ENCODE results near the gene UST. TPM values are rescaled to one million over a fixed set of nuclear protein-coding genes. Genes with fewer than 3 reads are reported as not detected.
A peak's percentile ranks its signal among the peaks of the same experiment; 100 is the strongest.

UST gene
- total and polyA plus RNA-seq, 2 donors (not counting 1 experiment from before 2014, with no cell fraction given): 7.3 to 16.9 TPM

DNA sequence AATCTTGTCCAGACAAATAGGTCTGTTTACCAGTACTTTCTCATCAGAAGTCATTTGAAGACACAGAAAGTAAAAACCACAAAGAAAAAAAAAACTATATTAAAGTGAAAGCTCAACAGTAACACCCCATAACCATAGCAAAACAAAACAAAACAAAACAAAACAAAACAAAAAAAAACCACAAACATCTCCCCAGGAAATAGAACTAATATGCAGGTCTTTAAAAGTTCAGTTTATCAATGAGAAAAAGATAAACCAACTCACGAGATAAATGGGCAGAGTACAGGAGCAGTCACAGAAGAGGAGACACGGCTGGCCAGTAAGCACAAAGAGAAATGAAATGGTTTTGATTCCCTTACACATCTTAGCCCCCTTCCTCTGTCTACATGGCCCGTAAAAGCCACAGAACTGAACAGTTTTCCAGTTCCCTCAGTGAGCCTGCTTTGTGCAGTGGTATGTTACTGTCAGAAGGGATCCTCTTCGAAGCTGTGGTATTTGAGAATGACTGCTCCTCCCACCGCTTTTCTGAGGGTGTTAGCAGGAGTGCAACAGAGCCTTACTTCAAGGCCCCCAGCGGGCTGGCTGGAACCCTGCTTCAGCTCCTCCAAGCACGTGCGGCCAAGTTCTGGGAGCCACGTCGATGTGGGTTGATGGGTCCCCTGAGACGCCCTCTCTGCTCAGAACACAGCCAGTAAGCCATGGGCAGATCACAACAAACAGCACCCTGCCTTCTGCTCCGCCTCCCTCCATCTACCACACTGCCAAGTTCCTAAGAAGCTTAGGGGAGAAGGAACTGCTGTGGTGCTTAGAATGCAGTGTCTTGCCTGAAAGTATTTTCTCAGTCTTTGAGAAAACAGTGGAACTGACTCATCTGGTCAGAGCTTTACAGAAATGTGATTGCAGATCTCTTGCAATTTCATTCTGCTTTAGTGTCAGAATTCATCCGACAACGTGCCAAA lies 14.0 kb downstream of the UST start:
- Mint-ChIP-seq H3K4me3 (peak overlapping the region; percentile 85), H3K9me3 (ENCODE audit: insufficient read depth) (no peaks in the 10 kb centered on the region), H3K4me1 (peaks cover 94% of the 10 kb centered on the region), H3K27ac (peak overlapping the region; percentile 93), H3K27me3 (no peaks in the 10 kb centered on the region)
- WGBS (ENCODE audit: insufficient coverage): 0% methylated on average over 4 of the region's 14 CpGs
- Histone ChIP-seq H3K9me3 (ENCODE audit: control extremely low read depth in 1 of 3, control insufficient read depth in 2 of 3, insufficient read depth in 1 of 3, low read length in 2 of 3) (peaks cover 0 to 7% (median 3%) of the 10 kb centered on the region in 3 donors), H3K4me3 (ENCODE audit: control extremely low read depth in 1 of 5, extremely low read depth in 1 of 5, insufficient read depth in 1 of 5, low read depth in 2 of 5, low read length in 4 of 5) (peak overlapping the region; percentile 28 to 61 (median 44)), H2AFZ (ENCODE audit: insufficient read depth, low read depth, low read length, poor library complexity, severe bottlenecking) (peak overlapping the region; percentile 11), H3K36me3 (replicated peaks in 1 of 2; ENCODE audit: control extremely low read depth in 1 of 2, control insufficient read depth in 1 of 2, extremely low read depth in 1 of 2, insufficient read depth in 2 of 2, low read length in 1 of 2) (no peaks in the 10 kb centered on the region), H3K4me1 (ENCODE audit: control insufficient read depth in 2 of 2, insufficient read depth in 2 of 2, low read length in 2 of 2) (peaks cover 81 to 82% of the 10 kb centered on the region in 2 donors), H4K20me1 (ENCODE audit: control insufficient read depth, insufficient read depth, low read length, poor library complexity, severe bottlenecking) (no peaks in the 10 kb centered on the region), H3K27ac (ENCODE audit: low read length in 2 of 2) (peak overlapping the region; percentile 98), H3K9ac (ENCODE audit: low read length) (peak overlapping the region; percentile 70), H3K27me3 (replicated peaks in 1 of 4; ENCODE audit: control extremely low read depth in 1 of 4, control insufficient read depth in 3 of 4, insufficient read depth in 4 of 4, low read length in 3 of 4) (no peaks in the 10 kb centered on the region), H3K79me2 (ENCODE audit: control insufficient read depth, insufficient read depth, low read length) (peaks cover 53% of the 10 kb centered on the region), H3K4me2 (replicated peaks; ENCODE audit: low read depth, low read length, poor library complexity, severe bottlenecking) (peak overlapping the region; percentile 80)
- intact Hi-C loops (cut with micrococcal nuclease): loop anchor here (1.0 to 10.0 kb wide), 7 partner anchors 11 to 804 kb away; partner anchors contain the start of gene GINM1
- peak; percentile 62 for ATAC-seq (ENCODE audit: low read depth)
- peak; percentile 94 for DNase-seq
- TF ChIP-seq EZH2 (IDR thresholded peaks at IDR 0.05; ENCODE audit: borderline replicate concordance, insufficient read depth, low read depth, low read length, poor library complexity, severe bottlenecking): no peak
- TF ChIP-seq, protein P1, sequence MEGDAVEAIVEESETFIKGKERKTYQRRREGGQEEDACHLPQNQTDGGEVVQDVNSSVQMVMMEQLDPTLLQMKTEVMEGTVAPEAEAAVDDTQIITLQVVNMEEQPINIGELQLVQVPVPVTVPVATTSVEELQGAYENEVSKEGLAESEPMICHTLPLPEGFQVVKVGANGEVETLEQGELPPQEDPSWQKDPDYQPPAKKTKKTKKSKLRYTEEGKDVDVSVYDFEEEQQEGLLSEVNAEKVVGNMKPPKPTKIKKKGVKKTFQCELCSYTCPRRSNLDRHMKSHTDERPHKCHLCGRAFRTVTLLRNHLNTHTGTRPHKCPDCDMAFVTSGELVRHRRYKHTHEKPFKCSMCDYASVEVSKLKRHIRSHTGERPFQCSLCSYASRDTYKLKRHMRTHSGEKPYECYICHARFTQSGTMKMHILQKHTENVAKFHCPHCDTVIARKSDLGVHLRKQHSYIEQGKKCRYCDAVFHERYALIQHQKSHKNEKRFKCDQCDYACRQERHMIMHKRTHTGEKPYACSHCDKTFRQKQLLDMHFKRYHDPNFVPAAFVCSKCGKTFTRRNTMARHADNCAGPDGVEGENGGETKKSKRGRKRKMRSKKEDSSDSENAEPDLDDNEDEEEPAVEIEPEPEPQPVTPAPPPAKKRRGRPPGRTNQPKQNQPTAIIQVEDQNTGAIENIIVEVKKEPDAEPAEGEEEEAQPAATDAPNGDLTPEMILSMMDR (IDR thresholded peaks at IDR 0.05): no peak
- ChIA-PET POLR2A (interaction anchor here (0.7 to 4.6 kb wide), 10 partner anchors 8 to 734 kb away, joined by 3 to 45 read pairs (median 3); partner anchors contain the start of gene UST), CTCF (interaction anchor here (0.6 to 7.6 kb wide), 15 partner anchors 9 to 284 kb away, joined by 3 to 63 read pairs (median 3); partner anchors contain the start of gene UST)
